Occipital lobe (tissue), 2 donors: ENCODE data around the gene ODF2. TPM values are rescaled to one million over a fixed set of nuclear protein-coding genes. Genes with fewer than 3 reads are reported as not detected.
"Not testable (repeated sequence)": the region's sequence is repeated elsewhere in the genome, so short reads cannot be mapped to it uniquely, and the experiment has no call there.

Experiments used
- DNase-seq: peaks from one replicate; lab custom pipeline; 2025; lab: John Stamatoyannopoulos, UW
- total RNA-seq: library from RNA; depleted of rRNA; stranded (reverse); fragments of >200 nt; gene quantifications from one replicate; pipeline ENCODE4 v1.2.3, GENCODE V29; 2014

The ODF2 gene
- total RNA-seq, 1 donor from 2014 or later: 14.8 TPM

DNA sequence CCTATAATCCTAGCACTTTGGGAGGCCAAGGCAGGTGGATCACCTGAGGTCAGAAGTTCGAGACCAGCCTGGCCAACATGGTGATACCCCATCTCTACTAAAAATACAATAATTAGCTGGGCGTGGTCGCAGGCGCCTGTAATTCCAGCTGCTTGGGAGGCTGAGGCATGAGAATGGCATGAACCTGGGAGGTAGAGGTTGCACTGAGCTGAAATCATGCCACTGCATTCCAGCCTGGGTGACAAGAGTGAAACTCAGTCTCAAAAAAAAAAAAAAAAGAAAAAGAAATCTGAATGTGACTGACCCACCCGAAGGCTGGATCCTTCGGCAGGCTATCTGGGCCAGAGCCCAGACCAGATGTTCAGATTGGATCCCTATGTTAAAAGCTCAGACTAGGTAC lies 32.5 kb upstream of the ODF2 start:
- not testable (repeated sequence) for DNase-seq

DNA sequence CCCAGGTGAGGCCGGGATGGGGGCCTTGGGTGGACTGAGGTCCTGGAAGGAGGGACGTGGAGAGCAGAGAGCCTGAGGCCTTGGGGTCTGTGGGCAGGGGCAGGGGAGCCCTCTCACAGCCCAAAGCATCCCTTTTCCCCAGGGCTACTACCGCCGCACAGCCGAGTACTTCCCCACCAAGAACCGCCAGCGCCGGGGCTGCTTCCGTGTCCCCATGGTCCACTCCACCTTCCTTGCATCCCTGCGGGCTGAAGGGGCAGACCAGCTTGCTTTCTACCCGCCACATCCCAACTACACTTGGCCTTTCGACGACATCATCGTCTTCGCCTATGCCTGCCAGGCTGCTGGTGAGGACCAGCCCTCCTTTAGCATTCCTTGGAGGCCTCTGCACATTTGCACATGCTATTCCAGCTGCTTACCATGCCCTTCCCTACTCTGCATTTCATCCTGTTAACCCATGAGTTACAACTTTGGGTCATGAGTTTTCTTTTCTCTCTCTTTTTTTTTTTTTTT lies 31.5 kb upstream of the ODF2 start:
- no peak for DNase-seq

DNA sequence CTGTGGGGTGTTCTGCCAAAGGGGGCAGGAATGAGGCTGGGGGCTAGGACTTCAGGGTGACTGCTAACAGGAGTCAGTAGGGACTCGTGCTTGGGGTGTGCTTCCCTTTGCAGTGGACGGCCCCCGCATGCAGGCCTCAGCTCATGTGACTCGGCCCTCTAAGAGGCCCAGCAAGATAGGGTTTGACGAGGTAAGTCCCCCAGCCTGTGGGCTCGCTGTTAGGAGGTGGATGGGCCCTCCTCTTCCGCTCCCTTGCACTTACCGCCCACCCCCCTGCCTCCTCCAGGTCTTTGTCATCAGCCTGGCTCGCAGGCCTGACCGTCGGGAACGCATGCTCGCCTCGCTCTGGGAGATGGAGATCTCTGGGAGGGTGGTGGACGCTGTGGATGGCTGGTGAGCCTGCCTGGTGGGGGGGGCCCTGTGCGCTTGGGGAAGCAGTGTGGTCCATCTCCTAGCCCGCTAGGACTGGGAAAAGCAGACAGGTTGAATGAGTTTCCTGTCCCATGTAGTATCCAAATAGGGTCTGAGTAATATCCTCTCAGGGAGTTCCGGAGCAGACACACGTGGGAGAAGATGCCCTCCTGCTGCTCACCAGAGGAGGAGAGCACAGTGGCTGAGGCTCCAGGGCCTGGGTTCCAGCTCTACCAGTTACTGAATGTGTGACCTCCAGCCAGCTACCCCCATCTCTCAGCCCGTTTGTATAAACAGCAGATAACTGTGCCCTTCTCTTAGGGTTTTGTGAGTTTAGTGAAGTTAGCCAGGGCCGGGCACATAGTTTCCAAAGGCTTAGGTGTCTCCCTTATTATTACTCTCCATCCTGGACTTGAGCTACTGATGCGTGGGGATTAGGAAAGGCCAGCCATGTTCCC lies 26.9 kb upstream of the ODF2 start:
- DNase-seq: no peak

DNA sequence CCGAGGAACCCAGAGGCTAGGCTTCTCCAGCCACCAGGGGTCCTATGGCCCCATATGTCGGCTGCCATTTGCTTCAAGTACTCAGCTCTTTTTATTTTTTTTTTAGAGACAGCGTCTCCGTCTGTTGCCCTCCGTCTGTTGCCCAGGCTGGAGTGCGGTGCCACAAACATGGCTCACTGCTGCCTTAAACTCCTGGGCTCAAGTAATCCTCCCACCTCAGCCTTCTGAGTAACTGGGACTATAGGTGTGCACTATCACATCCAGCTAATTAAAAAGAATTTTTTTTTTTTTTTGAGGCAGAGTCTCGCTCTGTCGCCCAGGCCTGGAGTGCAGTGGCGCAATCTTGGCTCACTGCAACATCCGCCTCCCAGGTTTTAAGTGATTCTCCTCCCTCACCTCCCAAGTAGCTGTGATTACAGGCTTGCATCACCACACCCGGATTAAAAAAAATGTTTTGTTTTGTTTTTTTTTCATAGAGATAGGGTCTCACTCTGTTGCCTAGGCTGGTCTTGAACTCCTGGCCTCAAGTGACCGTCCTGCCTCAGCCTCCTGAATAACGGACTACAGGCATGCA lies 26.2 kb upstream of the ODF2 start:
- no peak for DNase-seq

DNA sequence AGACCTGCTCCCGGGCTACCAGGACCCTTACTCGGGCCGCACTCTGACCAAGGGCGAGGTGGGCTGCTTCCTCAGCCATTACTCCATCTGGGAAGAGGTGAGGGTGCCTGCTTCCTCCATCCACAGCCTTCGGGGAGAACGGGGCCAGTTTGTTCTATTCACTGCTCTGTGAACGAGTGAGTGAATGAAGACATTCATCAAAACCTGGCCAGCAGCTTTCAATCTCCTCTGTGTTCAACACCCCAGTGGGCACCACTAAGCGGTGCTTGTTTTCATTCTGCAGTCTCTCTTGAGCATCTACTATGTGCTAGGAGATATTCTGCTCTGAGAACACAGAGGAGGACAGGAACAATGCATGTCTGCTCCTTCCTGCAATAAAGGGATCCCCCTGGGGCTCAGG lies 24.6 kb upstream of the ODF2 start:
- no peak for DNase-seq

DNA sequence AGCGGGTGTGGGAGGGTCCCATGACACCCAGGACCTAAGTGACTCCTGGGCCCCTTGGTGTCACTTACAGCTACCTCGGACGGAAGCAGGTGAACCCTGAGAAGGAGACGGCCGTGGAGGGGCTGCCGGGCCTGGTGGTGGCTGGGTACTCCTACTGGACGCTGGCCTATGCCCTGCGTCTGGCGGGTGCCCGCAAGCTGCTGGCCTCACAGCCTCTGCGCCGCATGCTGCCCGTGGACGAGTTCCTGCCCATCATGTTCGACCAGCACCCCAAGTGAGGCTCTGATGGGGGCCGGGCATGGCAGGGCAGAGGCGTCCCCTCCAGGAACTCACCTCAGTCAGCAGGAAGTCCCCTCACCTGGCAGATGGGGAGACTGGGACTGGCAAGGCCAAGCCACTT lies 21.5 kb upstream of the ODF2 start:
- DNase-seq: no peak

DNA sequence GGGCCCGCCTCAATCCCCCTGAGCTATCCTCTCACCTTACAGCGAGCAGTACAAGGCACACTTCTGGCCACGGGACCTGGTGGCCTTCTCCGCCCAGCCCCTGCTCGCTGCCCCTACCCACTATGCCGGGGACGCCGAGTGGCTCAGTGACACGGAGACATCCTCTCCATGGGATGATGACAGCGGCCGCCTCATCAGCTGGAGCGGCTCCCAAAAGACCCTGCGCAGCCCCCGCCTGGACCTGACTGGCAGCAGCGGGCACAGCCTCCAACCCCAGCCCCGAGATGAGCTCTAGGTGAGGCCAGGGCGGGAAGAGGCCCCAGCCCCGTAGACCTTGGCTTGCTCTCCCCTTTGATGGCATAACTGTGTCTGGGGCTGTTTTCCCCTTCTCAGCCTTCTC lies 20.2 kb upstream of the ODF2 start:
- no peak for DNase-seq

DNA sequence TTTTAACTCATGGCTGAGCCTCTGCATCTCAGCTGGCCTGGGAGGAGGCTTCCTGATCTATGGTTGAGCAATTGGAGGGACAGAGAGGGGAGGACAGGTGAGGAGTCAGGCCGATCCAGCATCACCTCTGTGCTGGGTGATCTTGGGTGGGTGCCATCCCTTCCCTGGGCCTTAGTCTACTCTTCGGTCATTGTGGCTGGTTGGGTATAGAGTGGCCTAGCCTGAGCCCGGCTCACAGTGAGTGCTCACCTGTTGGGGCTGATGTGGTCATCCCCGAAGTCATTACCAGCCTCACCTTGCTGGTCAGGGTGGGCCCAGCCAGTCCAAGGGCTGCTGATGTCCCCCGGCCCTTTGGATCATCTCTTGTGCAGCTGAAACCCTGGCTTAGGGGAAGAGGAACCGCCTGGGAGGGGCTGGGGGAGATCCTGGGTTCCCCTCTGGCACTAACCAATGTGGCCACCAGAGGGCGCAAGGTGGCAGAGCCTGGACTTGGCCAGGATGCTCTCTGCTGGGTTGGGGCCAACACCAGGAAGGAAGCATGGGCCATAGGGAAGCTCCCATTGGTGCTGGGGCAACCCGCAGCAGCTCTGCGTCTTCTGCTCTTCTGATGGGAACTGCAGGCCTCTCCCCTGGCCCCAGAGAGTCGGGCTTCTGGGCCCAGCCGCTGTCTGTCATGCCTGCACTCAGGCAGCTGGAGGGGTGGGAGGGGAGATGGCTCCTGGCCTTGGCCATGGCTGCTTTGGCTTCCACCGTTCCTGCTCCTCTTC lies 17.3 kb upstream of the ODF2 start:
- peak; percentile 59 for DNase-seq

DNA sequence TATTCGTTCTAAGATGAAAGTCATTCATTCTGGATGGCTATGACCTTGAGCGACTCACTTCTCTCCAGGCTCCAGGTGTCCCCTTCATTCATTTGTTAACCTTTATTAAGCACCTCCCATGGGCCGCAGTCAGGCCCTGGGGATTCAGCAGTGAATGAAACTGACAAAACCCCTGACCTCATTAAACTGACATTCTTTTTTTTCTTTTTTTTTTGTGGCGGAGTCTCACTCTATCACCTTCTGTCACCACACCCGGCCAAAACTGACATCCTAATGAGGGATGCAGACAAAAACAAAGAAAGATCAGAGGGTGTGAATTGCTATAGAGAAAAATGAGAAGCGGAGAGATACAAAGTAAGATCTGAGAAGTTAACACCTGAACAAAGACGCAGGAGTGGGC lies 16.5 kb upstream of the ODF2 start:
- no peak for DNase-seq

DNA sequence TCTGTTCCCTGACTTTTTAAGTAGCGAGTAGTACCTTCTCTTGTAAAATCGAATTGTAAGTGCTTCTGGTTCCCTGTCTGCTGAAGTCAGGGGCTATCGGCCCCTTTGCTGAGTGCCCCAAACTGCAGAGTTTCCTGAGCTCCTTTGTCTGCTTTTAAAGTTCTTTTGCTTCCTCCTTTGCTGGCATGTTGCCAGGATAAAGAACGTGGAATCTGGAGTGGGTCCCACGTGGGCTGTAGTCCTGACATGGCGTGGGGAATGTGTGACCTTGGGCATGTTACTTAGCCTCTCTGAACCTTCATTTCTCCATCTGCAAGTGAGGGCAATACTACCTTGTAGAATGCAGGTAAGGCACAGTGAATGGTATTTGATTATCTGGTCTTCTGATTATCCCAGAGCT lies 13.7 kb upstream of the ODF2 start:
- no peak for DNase-seq

DNA sequence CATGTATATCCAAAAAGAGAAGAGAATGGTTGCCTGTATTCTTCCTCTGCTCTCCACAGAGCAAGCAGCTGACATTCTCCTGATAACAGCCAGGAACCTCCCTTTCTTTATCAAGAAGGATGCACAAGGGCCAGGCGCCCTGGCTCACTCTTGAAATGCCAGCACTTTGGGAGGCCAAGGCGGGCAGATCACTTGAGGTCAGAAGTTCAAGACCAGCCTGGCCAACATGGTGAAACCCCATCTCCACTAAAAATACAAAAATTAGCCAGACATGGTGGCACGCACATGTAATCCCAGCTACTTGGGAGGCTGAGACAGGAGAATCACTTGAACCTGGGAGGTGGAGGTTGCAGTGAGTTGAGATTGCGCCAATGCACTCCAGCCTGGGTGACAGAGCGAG lies 9.3 kb upstream of the ODF2 start:
- DNase-seq: not testable (repeated sequence)

DNA sequence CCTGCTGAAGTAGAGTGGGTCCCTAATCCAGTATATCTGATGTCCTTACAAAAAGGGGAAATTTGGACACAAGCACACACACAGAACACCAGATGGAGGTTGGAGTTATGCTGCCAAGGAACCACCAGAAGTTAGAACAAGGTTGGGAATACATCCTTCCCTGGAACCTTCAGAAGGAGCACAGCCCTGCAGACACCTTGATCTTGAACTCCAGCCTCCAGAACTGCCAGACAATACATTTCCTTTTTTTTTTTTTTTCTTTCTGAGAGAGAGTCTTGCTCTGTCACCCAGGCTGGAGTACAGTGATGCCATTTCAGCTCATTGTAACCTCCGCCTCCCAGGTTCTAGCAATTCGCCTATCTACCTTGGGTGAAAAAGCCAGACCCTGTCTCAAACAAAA lies 7.1 kb upstream of the ODF2 start:
- DNase-seq: no peak

DNA sequence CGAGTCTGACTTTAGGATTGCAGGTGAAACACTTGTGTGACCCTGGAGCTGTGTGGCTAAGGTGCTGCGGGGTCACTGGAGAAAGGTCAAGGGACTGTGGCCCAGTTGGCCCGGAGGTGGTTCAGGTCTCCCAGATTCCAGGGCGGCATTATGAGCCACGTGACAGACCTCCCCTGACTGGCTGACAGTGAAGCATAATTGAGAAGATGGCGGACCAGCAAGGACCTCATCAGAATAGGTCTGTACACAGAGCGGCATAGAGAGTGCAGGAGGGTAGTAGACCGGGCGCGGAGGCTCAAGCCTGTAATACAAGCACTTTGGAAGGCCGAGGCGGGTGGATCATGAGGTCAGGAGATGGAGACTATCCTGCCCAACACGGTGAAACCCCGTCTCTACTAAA lies 815 bp upstream of the ODF2 start:
- DNase-seq: no peak

DNA sequence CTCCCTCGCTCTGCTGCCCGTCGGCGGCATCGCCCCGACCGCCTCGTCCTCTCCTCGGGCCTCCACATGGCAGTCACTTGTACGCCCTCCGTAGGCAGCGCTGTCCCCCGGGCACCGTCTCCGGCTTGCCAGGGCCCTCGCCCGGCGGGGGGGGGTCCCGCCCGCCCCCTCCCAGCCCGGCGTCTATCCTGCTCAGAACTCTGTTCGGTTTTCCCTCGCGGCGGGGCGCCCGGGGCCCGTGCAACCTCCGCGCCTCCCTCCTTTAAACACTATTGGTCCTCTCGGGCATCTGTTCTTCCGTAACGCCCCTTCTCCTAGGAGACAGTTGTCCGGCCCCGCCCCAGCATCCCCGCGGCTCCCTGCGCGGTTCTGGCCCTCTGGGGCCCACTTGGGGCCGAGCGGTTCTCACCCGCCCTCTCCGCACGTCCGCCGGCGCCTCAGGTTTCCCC lies 831 bp downstream of the ODF2 start:
- peak; percentile 58 for DNase-seq

DNA sequence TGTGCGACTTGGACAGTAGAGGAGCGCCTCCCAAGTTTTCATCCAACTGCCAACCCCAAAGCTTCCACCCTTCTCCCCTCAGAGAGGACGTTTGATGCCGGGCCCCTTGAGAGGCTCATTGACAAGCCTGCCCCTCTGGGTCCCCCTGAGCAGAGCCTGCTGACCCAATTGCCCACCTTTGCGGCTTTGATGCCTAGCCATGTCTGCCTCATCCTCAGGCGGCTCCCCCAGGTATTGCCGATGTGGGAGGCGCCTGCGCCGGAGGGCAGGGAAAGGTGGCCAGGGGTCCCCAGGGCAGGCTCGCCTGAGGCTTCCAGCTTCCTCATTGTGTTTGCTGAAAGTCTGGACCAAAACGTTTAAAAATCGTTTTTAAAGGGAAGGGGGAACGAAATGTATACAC lies 1.4 kb downstream of the ODF2 start:
- DNase-seq: no peak

DNA sequence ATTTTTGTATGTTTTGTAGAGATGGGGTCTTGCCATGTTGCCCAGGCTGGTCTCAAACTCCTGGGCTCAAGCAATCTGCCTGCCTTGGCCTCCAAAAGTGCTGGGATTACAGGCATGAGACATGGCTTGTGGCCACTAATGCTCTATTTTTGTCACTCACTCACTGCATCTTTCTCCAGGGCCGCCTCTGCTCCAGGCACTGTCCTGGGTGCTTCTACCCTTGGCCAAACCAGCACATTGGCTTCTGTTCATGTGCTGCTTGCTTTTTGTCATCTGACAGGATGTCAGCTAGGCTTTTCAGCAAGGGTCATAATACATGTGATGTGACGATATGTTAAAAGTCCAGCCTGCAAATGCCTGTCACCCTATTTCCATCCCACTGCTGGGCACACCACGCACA lies 3.2 kb downstream of the ODF2 start:
- no peak for DNase-seq

DNA sequence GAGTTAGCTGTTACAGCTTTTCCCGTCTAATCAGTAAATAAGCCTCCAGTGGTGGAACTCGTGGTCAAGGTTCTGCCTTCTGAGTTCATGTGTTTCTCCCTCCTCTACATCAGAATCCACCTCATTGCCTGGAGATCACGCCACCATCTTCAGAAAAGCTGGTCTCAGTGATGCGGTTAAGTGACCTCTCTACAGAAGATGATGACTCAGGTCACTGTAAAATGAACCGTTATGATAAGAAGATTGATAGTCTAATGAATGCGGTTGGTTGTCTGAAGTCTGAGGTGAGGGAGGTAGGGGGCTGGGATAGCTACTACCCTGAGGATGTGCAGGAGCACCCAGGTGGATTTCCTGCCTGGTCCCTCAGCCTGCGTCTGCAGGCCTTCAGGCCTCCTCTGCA lies 13.3 kb downstream of the ODF2 start:
- no peak for DNase-seq

DNA sequence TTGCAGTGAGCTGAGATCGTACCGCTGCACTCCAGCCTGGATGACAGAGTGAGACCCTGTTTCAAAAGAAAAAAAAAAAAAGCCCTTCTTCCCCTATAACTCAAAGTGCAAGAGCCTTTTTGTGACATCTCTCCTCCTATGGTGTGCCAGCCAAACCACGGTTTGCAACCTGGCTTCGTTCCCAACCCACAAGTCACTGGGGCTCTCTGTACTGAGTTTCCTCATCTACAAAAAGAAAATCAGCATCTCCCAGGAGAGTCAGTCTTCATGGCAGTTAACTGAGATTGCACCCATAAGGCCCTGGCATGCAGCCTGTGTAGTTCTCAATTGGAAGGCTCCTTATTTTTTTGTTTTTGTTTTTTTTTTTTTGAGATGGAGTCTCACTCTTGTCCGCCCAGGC lies 14.8 kb downstream of the ODF2 start:
- DNase-seq: no peak

DNA sequence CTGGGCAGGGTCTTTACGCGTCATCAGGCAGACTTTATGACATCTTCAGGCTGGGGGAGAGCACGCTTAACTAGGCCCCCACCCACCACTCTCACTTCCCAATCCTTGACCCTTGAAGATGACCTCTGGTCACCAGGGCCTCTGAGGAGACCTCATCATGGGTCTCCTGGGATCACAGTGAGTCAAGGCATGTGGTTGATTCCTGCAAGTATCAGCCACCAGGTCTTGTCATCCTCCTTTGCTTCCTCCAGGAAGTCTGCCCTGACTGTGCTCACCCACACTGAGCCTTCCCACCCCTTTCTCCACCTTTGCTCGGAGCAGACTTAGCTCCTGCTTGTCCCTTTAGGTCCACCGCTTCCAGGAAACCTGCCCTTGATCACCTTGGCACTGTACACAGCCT lies 17.3 kb downstream of the ODF2 start:
- no peak for DNase-seq

DNA sequence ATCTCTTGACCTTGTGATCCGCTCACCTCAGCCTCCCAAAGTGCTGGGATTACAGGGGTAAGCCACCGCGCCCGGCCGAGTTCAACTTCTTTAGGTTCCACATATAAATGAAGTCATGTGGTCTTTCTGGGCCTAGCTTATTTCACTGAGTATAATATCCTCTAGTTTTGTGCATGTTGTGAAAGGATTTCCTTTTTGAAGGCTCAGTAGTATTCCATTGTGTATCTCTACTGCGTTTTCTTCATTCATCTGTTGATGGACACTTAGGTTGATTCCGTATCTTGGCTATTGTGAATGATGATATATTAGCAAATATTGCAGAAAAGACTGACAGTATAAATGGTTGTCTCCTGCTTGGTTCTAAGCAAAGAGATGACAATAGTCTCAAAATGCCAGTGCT lies 20.1 kb downstream of the ODF2 start:
- no peak for DNase-seq

DNA sequence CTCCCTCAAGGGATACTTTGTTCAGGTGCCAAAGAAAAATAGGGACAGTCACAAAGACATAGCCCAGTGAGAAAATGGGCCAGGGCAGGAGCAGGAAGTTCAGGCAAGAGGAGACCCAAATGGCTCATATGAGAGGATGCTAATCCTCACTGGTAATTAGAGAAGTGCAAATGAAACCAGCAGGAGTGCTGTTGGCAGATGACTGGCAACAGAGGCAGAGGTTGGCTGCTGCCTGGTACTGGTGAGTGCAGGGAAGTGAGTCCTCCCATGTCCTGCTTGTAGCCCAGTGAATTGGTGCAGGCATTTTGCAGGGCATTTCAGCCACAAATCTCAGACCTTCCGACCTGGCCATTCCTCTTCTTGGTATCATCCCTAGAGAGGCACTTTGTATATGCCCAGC lies 23.5 kb downstream of the ODF2 start:
- no peak for DNase-seq

DNA sequence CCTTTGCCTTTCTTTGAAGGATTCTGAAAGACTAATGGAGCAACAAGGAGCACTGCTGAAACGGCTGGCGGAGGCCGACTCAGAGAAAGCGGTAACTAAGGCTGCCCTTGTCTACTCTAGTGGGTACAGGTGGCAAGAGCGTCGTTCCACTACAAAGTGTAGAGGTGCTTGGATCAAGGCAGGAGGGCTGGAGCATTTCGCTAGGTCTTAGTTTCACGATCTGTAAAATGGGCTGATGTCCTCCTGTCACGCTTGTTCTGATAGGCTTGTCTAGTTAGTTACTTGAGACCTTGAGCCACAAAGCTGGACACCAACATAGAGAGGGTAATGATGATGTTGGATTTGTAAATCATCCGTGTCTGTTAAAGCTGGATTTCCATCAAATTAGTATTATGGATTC lies 25.8 kb downstream of the ODF2 start:
- no peak for DNase-seq
